Measurements from ENCODE around the gene NID2.

The NID2 gene

GRCh38 chr14:52049721-52050588 lies 18.9 kb downstream of the NID2 start:
- TF ChIP-seq CTCF (IDR thresholded peaks at IDR 0.05; ENCODE audit: low read length, missing control alignments): no peak
- no peak overlapping the region for H3K4me3 ChIP-seq (replicated peaks; ENCODE audit: low read depth, low read length)
- DNase-seq (ENCODE audit: low read depth): no peak

- DNase-seq (ENCODE audit: low read depth): no peak
- no peak for TF ChIP-seq CTCF (IDR thresholded peaks at IDR 0.05; ENCODE audit: low read length, missing control alignments)
Measured at GRCh38 chr14:52049271-52049670, 19.6 kb downstream of the NID2 start.

GRCh38 chr14:52048641-52049204 lies 20.1 kb downstream of the NID2 start:
- TF ChIP-seq CTCF (IDR thresholded peaks at IDR 0.05; ENCODE audit: low read length, missing control alignments): no peak
- no peak for DNase-seq (ENCODE audit: low read depth)
- no peak overlapping the region for H3K4me3 ChIP-seq (replicated peaks; ENCODE audit: low read depth, low read length)

More at GRCh38 chr14:52049271-52049670, 19.6 kb downstream of the NID2 start:
- no peak overlapping the region for H3K4me3 ChIP-seq (replicated peaks; ENCODE audit: low read depth, low read length)

- TF ChIP-seq CTCF (IDR thresholded peaks at IDR 0.05; ENCODE audit: low read length, missing control alignments): no peak
- H3K4me3 ChIP-seq (replicated peaks; ENCODE audit: low read depth, low read length): no peak overlapping the region
- no peak for DNase-seq (ENCODE audit: low read depth)
Measured at GRCh38 chr14:52048116-52048515, 20.7 kb downstream of the NID2 start.

GRCh38 chr14:52046376-52046917 lies 22.4 kb downstream of the NID2 start:
- H3K4me3 ChIP-seq (replicated peaks; ENCODE audit: low read depth, low read length): no peak overlapping the region
- no peak for TF ChIP-seq CTCF (IDR thresholded peaks at IDR 0.05; ENCODE audit: low read length, missing control alignments)
- no peak for DNase-seq (ENCODE audit: low read depth)

GRCh38 chr14:52044791-52045522 lies 23.9 kb downstream of the NID2 start:
- no peak overlapping the region for H3K4me3 ChIP-seq (replicated peaks; ENCODE audit: low read depth, low read length)
- DNase-seq (ENCODE audit: low read depth): peak; percentile 87
- no peak for TF ChIP-seq CTCF (IDR thresholded peaks at IDR 0.05; ENCODE audit: low read length, missing control alignments)

Measured in fibroblast of pulmonary artery (primary cell).